ENCODE data around the gene SLC29A3.

- no peak for TF ChIP-seq EZH2 (IDR thresholded peaks at IDR 0.05; ENCODE audit: borderline replicate concordance, low read depth, low read length, severe bottlenecking)
- TF ChIP-seq CTCF (IDR thresholded peaks at IDR 0.05; ENCODE audit: borderline replicate concordance, extremely low read depth, low read length, poor library complexity, severe bottlenecking): no peak
These were observed 18.3 kb upstream of the SLC29A3 start for GRCh38 chr10:71300555-71301370.

Data from DND-41 (cell line).